RWPE2 (cell line): ENCODE data around the gene MUC4.

Experiments used
- ATAC-seq: fragments of 200-7000 bp; cut with Tn5 transposase; 3 replicates; pipeline ENCODE4 v1.9.1; 2021; ENCODE audit warnings: low read depth
- DNase-seq: peaks from one replicate; pipeline ENCODE4 v3.0.0-alpha.2; 2020; ENCODE audit warnings: low spot score
- H3K27ac ChIP-seq: fragments of 450-650 bp; 2 replicates; pipeline ENCODE4 v1.5.1; 2017; ENCODE audit warnings: mild to moderate bottlenecking; ENCODE audit not compliant: poor library complexity, severe bottlenecking
- H3K27me3 ChIP-seq: fragments of 250-450 bp; sonication (Bioruptor Pico); 2 replicates; pipeline ENCODE4 v1.5.1; 2021; ENCODE audit warnings: mild to moderate bottlenecking, moderate library complexity; ENCODE audit not compliant: insufficient read depth, poor library complexity, severe bottlenecking
- H3K36me3 ChIP-seq: fragments of 250-450 bp; sonication (Bioruptor Pico); 2 replicates; pipeline ENCODE4 v1.5.1; 2020; ENCODE audit warnings: low read depth, mild to moderate bottlenecking, moderate library complexity
- H3K4me1 ChIP-seq: fragments of 250-450 bp; sonication (Bioruptor Pico); 2 replicates; pipeline ENCODE4 v1.5.1; 2021; ENCODE audit warnings: mild to moderate bottlenecking, moderate library complexity; ENCODE audit not compliant: insufficient read depth, poor library complexity, severe bottlenecking
- H3K4me3 ChIP-seq: fragments of 250-450 bp; sonication (Bioruptor Pico); 2 replicates; pipeline ENCODE4 v1.5.1; 2021; ENCODE audit warnings: mild to moderate bottlenecking, moderate library complexity; ENCODE audit not compliant: severe bottlenecking
- H3K9me3 ChIP-seq: fragments of 250-450 bp; sonication (Bioruptor Pico); 2 replicates; pipeline ENCODE4 v1.5.1; 2021; ENCODE audit warnings: mild to moderate bottlenecking, moderate library complexity; ENCODE audit not compliant: severe bottlenecking
- TF ChIP-seq, protein P1 (sequence below): fragments of 450-650 bp; IDR thresholded peaks from one replicate; pipeline ENCODE4 v1.5.1; 2017; ENCODE audit warnings: mild to moderate bottlenecking, moderate library complexity; ENCODE audit not compliant: poor library complexity, severe bottlenecking

The MUC4 gene

DNA sequence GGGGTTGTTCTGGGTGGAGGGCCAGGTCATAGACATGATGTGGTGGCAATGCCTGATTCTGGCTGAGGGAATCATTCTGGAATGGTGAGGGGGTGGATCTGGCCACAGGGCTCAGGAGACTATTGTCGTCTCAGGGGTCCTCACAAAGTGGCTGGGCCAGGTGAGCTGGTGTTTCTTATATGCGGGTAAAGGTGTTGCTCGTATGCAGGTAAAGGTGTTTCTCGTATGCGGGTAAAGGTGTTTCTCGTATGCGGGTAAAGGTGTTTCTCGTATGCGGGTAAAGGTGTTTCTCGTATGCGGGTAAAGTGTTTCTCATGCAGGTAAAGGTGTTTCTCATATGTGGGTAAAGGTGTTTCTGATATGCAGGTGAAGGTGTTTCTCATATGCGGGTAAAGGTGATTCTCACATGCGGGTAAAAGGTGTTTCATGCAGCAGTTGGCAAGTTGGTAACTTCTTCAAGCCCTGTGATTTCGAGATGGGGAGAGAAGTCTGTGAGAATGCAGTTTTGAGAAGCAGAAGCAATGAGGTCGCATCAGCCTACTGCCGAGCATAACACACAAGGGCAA is 10.5 kb upstream of the MUC4 start:
- TF ChIP-seq, protein P1, sequence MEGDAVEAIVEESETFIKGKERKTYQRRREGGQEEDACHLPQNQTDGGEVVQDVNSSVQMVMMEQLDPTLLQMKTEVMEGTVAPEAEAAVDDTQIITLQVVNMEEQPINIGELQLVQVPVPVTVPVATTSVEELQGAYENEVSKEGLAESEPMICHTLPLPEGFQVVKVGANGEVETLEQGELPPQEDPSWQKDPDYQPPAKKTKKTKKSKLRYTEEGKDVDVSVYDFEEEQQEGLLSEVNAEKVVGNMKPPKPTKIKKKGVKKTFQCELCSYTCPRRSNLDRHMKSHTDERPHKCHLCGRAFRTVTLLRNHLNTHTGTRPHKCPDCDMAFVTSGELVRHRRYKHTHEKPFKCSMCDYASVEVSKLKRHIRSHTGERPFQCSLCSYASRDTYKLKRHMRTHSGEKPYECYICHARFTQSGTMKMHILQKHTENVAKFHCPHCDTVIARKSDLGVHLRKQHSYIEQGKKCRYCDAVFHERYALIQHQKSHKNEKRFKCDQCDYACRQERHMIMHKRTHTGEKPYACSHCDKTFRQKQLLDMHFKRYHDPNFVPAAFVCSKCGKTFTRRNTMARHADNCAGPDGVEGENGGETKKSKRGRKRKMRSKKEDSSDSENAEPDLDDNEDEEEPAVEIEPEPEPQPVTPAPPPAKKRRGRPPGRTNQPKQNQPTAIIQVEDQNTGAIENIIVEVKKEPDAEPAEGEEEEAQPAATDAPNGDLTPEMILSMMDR: no peak
- ATAC-seq: no peak
- Histone ChIP-seq H3K27me3 (no peaks in the 10 kb centered on the region), H3K4me1 (peaks cover 10% of the 10 kb centered on the region), H3K4me3 (no peak overlapping the region), H3K36me3 (no peaks in the 10 kb centered on the region), H3K27ac (no peak overlapping the region), H3K9me3 (no peaks in the 10 kb centered on the region)
- no peak for DNase-seq

DNA sequence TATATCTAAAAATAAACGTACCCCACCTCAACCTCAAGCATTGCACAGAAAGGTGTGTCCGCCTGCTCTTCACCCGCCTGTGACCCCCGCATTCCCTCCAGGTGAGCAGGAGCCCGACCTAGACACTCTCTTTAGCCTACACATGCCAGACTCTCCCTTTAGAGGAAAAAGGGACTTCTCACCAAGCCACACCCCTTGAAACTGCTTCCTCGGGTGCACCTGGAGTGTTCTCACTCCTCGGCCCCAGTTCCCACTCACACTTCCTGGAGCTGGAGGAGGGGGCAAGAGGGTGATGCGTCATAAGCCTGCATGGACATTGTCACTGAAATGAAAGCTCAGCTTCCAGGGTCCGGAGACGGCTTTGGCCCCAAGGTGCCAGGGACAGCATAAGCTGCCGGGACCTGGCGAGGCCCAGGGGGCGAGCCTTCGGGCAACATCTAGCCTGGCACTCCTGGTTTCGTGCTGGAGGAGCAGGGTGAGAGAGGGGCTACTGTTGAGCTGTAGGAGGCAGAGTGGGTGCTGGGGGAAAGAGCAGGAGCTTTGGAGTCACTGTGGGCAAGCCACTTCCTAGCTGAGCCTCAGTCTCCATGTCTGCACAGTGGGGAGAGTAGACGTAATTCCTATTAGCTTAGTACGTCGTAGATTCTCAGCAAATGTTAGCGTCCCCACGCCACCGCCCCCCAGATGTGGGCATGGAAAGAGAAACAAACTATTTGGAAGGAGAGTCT is 9.8 kb upstream of the MUC4 start:
- no peaks in the 10 kb centered on the region for H3K27me3 ChIP-seq
- DNase-seq (no peak), ATAC-seq (peak; percentile 76)
- H3K27ac ChIP-seq: no peak overlapping the region
- H3K9me3 ChIP-seq: no peaks in the 10 kb centered on the region
- no peaks in the 10 kb centered on the region for H3K36me3 ChIP-seq
- no peak overlapping the region for H3K4me3 ChIP-seq
- TF ChIP-seq, protein P1: no peak
- peaks cover 10% of the 10 kb centered on the region for H3K4me1 ChIP-seq

DNA sequence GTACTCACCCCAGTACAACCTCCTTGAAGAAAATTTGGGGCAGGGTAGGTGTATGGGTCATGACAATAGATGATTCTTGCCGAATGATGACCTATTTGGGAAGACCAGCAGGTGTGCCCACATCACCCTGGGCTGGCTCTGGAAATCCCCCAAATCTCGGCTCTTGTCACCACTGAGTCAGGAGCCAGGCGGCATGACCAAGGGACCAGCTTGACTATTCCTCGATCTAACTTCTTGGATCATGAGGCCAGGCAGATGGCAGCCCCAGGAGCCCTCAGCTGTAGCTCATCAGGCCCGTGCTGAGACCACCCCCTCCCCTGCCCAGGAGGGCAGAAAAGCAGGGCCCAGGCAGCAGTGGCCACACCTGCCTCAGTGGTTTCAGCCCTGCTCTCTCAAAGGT is 9.2 kb upstream of the MUC4 start:
- no peaks in the 10 kb centered on the region for H3K9me3 ChIP-seq
- TF ChIP-seq, protein P1: no peak
- no peak for DNase-seq
- H3K27ac ChIP-seq: no peak overlapping the region
- ATAC-seq: no peak
- no peaks in the 10 kb centered on the region for H3K27me3 ChIP-seq
- no peak overlapping the region for H3K4me3 ChIP-seq
- no peaks in the 10 kb centered on the region for H3K36me3 ChIP-seq
- peaks cover 10% of the 10 kb centered on the region for H3K4me1 ChIP-seq

GRCh38 chr3:195820186-195820585 is 8.5 kb upstream of the MUC4 start:
- ATAC-seq (no peak), DNase-seq (no peak)
- TF ChIP-seq, protein P1: no peak
- no peaks in the 10 kb centered on the region for H3K36me3 ChIP-seq
- H3K27ac ChIP-seq: no peak overlapping the region
- peaks cover 10% of the 10 kb centered on the region for H3K4me1 ChIP-seq
- no peaks in the 10 kb centered on the region for H3K27me3 ChIP-seq
- H3K4me3 ChIP-seq: no peak overlapping the region
- no peaks in the 10 kb centered on the region for H3K9me3 ChIP-seq

DNA sequence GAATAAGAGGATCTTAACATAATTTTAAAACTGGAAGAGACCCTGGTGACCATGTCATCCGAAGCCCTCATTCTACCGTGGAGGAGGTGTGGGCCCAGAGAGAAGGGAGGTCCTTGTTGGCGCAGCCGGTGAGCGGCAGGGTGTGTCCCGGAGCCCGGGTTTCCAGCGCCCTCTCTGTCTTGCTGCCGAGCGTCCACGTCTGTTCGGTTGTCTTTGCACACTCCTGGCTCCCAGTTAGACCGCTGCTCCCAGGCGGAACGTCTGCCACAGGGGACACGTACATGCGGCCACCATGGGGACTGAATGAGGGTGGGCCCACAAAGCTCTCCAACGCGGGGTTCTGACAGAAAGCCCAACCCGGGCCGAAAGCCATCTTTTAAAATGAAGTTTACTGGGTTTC is 6.6 kb upstream of the MUC4 start:
- Histone ChIP-seq H3K4me1 (peaks cover 10% of the 10 kb centered on the region), H3K4me3 (no peak overlapping the region), H3K9me3 (no peaks in the 10 kb centered on the region), H3K27me3 (no peaks in the 10 kb centered on the region), H3K27ac (no peak overlapping the region), H3K36me3 (no peaks in the 10 kb centered on the region)
- TF ChIP-seq, protein P1: no peak
- ATAC-seq: no peak
- no peak for DNase-seq
